Naive thymus-derived CD8-positive, alpha-beta T cell (primary cell): ENCODE results near the gene NPHP4. TPM values are rescaled to one million over a fixed set of nuclear protein-coding genes. Genes with fewer than 3 reads are reported as not detected.
A peak's percentile ranks its signal among the peaks of the same experiment; 100 is the strongest.

Experiments used
- ATAC-seq, 2 donors: fragments of 150-1000 bp; cut with Tn5 transposase in 1 of 2; sonication (Bioruptor Pico), chemical (Tn5 transposase) in 1 of 2; 1 replicate in 1 of 2; 2 replicates in 1 of 2; pipeline ENCODE4 v1.10.0; 2021; ENCODE audit warnings: mild to moderate bottlenecking in 2 of 2, moderate library complexity in 2 of 2
- POLR2A ChIA-PET: fragments of 350-600 bp; sonication (Branson Sonifier 250); formaldehyde crosslinking; loops from one replicate; lab custom pipeline; 2021; ENCODE audit warnings: antibody characterized with exemption; lab: Charles Lee
- DNase-seq, 10 donors: peaks; one replicate each; pipeline versions ENCODE4 v3.0.0 to v3.0.0-alpha.2; 2020 to 2022
- H3K27ac Mint-ChIP-seq, 10 donors: one replicate each; pipeline ENCODE4 v1.8.0; 2020 to 2022; ENCODE audit warnings: mild to moderate bottlenecking in 10 of 10, mixed read lengths in 10 of 10, moderate library complexity in 4 of 10, inconsistent platforms in 1 of 10
- H3K27me3 Mint-ChIP-seq, 5 donors: one replicate each; pipeline ENCODE4 v1.8.0; 2021 to 2022; ENCODE audit warnings: mixed read lengths in 5 of 5
- H3K36me3 Mint-ChIP-seq, 3 donors: one replicate each; pipeline ENCODE4 v1.8.0; 2020 to 2022; ENCODE audit warnings: mixed read lengths in 3 of 3, mild to moderate bottlenecking in 2 of 3, inconsistent platforms in 1 of 3
- H3K4me1 Mint-ChIP-seq, 4 donors: one replicate each; pipeline ENCODE4 v1.8.0; 2021 to 2022; ENCODE audit warnings: mixed read lengths in 4 of 4
- H3K4me3 Mint-ChIP-seq, 10 donors: one replicate each; pipeline ENCODE4 v1.8.0; 2020 to 2022; ENCODE audit warnings: mild to moderate bottlenecking in 10 of 10, mixed read lengths in 10 of 10, moderate library complexity in 6 of 10, inconsistent platforms in 1 of 10
- H3K9me3 Mint-ChIP-seq, 9 donors: one replicate each; pipeline ENCODE4 v1.8.0; 2020 to 2022; ENCODE audit warnings: mixed read lengths in 9 of 9, mild to moderate bottlenecking in 3 of 9, inconsistent platforms in 1 of 9, moderate library complexity in 1 of 9
- polyA plus RNA-seq, 3 donors: library from polyadenylated mRNA; unstranded; fragments of 300-500 nt; fragmentation: Illumina TruSeq; gene quantifications; one replicate each; pipeline ENCODE4 v1.2.3, GENCODE V29; 2021
- total RNA-seq, 8 experiments: library from RNA in 2 of 8; stranded (reverse) in 2 of 8; gene quantifications; one replicate each; pipeline ENCODE4 v1.2.3 and lab custom pipeline; 2021 to 2026

NPHP4 gene
- total and polyA plus RNA-seq, 5 experiments from 2014 or later, result 0.14 to 6.3 (median 0.97) TPM

- H3K4me1 Mint-ChIP-seq, result peaks cover 0 to 8% (median 0%) of the 10 kb centered on the region in 4 donors
- H3K27me3 Mint-ChIP-seq, result no peaks in the 10 kb centered on the region
- H3K27ac Mint-ChIP-seq, result no peak overlapping the region
- peaks cover 9 to 31% (median 18%) of the 10 kb centered on the region in 3 donors for H3K36me3 Mint-ChIP-seq
- DNase-seq (no peak), ATAC-seq (no peak)
- POLR2A ChIA-PET, result no interaction called here
- H3K9me3 Mint-ChIP-seq, result peaks cover 0 to 4% (median 0%) of the 10 kb centered on the region in 9 donors
- no peak overlapping the region for H3K4me3 Mint-ChIP-seq
These were observed 110.6 kb downstream of the NPHP4 start for GRCh38 chr1:5881526-5882222.

DNA sequence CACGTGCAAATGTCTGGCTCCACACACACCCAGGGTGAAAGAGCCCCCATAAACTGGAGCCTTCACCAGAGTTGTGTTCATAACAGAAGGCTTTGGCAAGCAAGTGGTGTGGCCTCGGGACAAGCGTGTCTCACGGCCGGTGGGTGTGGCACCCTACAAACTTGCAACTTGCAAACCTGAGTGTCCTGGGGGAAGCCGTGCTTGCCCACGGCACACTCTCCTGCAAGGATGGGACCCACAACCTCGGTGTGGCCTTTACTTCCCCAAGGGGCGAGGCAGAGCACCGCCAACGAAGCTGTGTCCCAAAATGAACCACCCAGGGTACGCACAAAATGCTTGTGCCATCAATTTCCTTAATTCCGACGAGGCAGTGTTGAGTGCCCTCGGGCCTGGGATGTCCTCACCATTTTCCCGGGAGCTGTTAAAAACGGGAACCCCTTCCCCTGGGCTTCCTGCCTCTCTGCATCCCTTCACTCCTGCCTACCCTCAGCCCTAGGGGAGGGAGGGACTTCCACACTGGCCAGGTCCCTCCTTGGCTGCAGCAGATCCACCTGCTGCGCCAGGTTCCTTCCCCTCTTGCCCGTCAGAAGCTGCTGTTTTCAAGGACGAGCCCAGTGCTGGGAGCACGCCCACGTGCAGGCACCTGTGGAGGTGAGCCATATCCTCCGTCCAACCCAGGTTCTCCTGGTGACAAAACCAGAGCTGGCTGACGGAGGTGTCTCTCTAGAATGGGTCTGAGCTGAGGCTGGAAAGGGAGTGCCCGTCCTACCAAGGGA lies 111.4 kb downstream of the NPHP4 start:
- Mint-ChIP-seq H3K36me3 (peaks cover 9 to 30% (median 18%) of the 10 kb centered on the region in 3 donors), H3K27me3 (no peaks in the 10 kb centered on the region), H3K9me3 (peaks cover 0 to 4% (median 0%) of the 10 kb centered on the region in 9 donors), H3K4me1 (peaks cover 0 to 8% (median 0%) of the 10 kb centered on the region in 4 donors), H3K4me3 (no peak overlapping the region), H3K27ac (no peak overlapping the region)
- POLR2A ChIA-PET, result no interaction called here
- DNase-seq (no peak), ATAC-seq (no peak)

DNA sequence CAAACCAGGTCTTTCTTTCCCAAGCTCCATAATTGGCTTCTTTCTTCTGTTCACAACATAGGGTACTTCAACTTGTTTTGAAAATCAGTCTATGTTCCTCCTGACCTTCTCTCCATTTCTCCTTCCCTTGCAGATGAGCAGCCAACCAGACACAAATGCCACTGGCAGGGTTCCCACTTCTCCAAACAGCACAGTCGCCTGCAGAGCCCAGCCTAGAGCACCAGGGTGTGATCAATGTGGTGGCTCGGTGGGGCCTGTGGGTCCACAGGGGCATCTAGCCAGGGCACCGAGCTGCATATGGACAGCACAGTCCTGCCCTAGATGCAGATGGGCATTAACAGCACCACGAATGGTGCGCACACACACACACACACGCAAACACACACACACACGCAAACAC lies 112.8 kb downstream of the NPHP4 start:
- peaks cover 9 to 32% (median 18%) of the 10 kb centered on the region in 3 donors for H3K36me3 Mint-ChIP-seq

DNA sequence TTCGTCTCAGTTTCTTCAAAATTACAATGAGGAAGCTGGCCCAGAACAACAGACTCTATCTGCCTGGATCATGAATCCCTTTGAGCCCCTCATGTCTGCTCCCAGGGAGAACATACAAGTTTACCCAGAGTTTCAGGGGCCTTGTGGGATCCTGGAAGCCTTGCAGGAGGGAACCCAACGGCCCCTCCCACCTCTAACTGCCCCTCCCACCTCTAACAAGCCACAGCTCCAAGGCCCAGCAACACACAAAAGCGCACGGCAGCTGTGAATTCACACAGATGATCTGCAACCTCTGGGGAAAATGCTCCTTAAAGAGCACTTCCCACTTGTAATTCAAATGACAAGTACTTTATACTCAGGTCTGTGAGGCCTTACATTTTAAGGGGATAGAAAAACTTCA lies 113.3 kb downstream of the NPHP4 start:
- Mint-ChIP-seq H3K27ac (peak overlapping the region in 1 of 10 donors; percentile 9), H3K36me3 (peaks cover 9 to 33% (median 18%) of the 10 kb centered on the region in 3 donors), H3K27me3 (no peaks in the 10 kb centered on the region), H3K4me3 (no peak overlapping the region), H3K9me3 (peaks cover 0 to 4% (median 0%) of the 10 kb centered on the region in 9 donors), H3K4me1 (peaks cover 0 to 5% (median 0%) of the 10 kb centered on the region in 4 donors)
- DNase-seq (peak in 1 of 10 donors; percentile 3), ATAC-seq (no peak)
- POLR2A ChIA-PET, result no interaction called here

More for the DNA sequence above, 112.8 kb downstream of the NPHP4 start:
- Mint-ChIP-seq H3K27ac (peak overlapping the region in 2 of 10 donors; percentile 9 to 40), H3K4me1 (peaks cover 0 to 5% (median 0%) of the 10 kb centered on the region in 4 donors), H3K27me3 (no peaks in the 10 kb centered on the region), H3K4me3 (no peak overlapping the region), H3K9me3 (peaks cover 0 to 4% (median 0%) of the 10 kb centered on the region in 9 donors)
- ATAC-seq (no peak), DNase-seq (no peak)
- POLR2A ChIA-PET, result no interaction called here

DNA sequence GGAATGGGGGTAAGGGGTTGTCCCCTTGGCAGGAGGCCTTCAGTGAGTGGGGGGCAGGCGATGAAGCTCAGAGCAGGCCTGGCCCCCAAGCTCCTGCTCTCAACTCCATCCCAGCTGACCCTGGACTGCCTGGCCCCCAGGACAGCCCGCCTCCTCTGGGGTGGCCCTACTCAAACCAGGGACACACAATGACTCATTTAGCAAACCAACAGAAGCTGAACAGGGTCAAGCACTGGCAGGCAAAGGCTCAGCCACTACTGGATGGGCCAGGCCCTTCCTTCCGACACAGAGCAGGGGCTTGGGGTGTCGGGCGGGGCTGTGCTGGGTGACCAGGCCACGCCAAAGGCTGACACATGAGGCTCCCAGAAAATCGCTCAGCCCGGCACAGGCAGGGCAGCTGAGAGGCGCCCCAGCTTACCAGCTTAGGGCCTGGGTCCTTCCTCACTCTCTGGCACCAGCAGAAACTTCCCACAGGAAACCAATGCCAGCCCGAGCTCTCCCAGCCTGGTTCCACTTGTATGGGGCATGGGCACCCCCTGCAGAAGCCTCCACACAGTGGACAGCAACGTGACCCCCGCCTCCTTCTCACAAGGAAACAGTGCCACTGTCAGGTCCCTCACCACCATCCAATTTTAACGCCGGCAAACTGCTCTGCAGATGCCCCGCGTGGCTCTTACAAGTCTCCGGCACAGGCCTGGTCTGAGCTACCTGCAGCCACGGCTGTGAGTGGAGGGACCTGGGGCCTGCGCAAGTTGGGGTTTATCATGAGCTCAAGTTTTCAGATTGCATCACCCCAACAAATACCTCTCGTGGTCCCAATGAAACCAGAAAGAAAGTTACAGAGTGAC lies 114.3 kb downstream of the NPHP4 start:
- H3K4me3 Mint-ChIP-seq, result no peak overlapping the region
- POLR2A ChIA-PET, result no interaction called here
- H3K27ac Mint-ChIP-seq, result no peak overlapping the region
- peaks cover 9 to 35% (median 18%) of the 10 kb centered on the region in 3 donors for H3K36me3 Mint-ChIP-seq
- no peaks in the 10 kb centered on the region for H3K27me3 Mint-ChIP-seq
- H3K9me3 Mint-ChIP-seq, result peaks cover 0 to 4% (median 0%) of the 10 kb centered on the region in 9 donors
- no peak for DNase-seq
- H3K4me1 Mint-ChIP-seq, result peaks cover 0 to 5% (median 0%) of the 10 kb centered on the region in 4 donors
- no peak for ATAC-seq

- Mint-ChIP-seq H3K27me3 (no peaks in the 10 kb centered on the region), H3K4me3 (no peak overlapping the region), H3K36me3 (peaks cover 9 to 32% (median 18%) of the 10 kb centered on the region in 3 donors), H3K4me1 (peaks cover 0 to 4% (median 0%) of the 10 kb centered on the region in 4 donors), H3K27ac (no peak overlapping the region), H3K9me3 (peaks cover 0 to 4% (median 0%) of the 10 kb centered on the region in 9 donors)
- DNase-seq (no peak), ATAC-seq (no peak)
- POLR2A ChIA-PET, result no interaction called here
These were observed 115.2 kb downstream of the NPHP4 start for GRCh38 chr1:5877001-5877400.

GRCh38 chr1:5876094-5876650 lies 116.1 kb downstream of the NPHP4 start:
- ATAC-seq, result no peak

DNA sequence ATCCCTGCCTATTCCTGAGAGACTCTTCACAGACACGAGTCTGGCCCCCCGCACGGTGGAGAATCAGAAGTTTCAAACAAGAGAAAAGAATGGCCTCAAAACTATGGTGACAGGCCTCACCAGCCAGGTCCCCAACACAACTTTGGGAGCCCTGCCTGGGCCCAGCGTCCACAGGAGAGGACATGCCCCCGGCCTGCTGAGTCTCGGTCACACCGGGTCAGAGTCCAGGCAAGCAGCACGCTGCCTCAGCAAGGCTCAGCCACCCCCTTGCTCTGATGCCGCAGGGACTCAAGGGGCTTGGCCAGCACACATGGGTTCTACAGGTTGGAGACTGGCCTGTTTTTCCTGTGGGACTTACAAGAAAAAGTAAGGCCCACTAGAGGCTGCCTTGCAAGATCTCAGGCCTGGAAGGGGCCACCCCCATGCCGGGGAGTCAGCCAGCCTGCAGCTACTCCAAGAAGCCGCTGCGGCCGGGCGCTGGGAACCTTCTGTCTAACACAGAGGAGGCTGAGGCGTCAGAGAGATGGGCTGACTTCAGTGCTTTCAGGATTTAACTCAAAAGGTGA lies 116.8 kb downstream of the NPHP4 start:
- H3K27me3 Mint-ChIP-seq, result no peaks in the 10 kb centered on the region

More at GRCh38 chr1:5876094-5876650, 116.1 kb downstream of the NPHP4 start:
- H3K4me3 Mint-ChIP-seq, result no peak overlapping the region
- peaks cover 9 to 32% (median 20%) of the 10 kb centered on the region in 3 donors for H3K36me3 Mint-ChIP-seq
- POLR2A ChIA-PET, result no interaction called here
- peaks cover 0 to 4% (median 0%) of the 10 kb centered on the region in 9 donors for H3K9me3 Mint-ChIP-seq
- no peak for DNase-seq
- peaks cover 0 to 4% (median 0%) of the 10 kb centered on the region in 4 donors for H3K4me1 Mint-ChIP-seq
- H3K27ac Mint-ChIP-seq, result no peak overlapping the region
- H3K27me3 Mint-ChIP-seq, result no peaks in the 10 kb centered on the region

GRCh38 chr1:5874416-5875110 lies 117.7 kb downstream of the NPHP4 start:
- Mint-ChIP-seq H3K27me3 (no peaks in the 10 kb centered on the region), H3K9me3 (no peaks in the 10 kb centered on the region), H3K4me1 (no peaks in the 10 kb centered on the region), H3K36me3 (peaks cover 2 to 25% (median 11%) of the 10 kb centered on the region in 3 donors), H3K4me3 (no peak overlapping the region), H3K27ac (no peak overlapping the region)
- DNase-seq, result no peak
- POLR2A ChIA-PET, result no interaction called here
- ATAC-seq, result no peak

More for the DNA sequence above, 116.8 kb downstream of the NPHP4 start:
- ATAC-seq (no peak), DNase-seq (no peak)
- H3K27ac Mint-ChIP-seq, result no peak overlapping the region
- POLR2A ChIA-PET, result no interaction called here
- H3K36me3 Mint-ChIP-seq, result peaks cover 9 to 31% (median 19%) of the 10 kb centered on the region in 3 donors
- no peak overlapping the region for H3K4me3 Mint-ChIP-seq
- peaks cover 0 to 2% (median 0%) of the 10 kb centered on the region in 4 donors for H3K4me1 Mint-ChIP-seq
- peaks cover 0 to 4% (median 0%) of the 10 kb centered on the region in 9 donors for H3K9me3 Mint-ChIP-seq

GRCh38 chr1:5873556-5873955 lies 118.7 kb downstream of the NPHP4 start:
- no peak overlapping the region for H3K4me3 Mint-ChIP-seq
- H3K4me1 Mint-ChIP-seq, result no peaks in the 10 kb centered on the region
- no peaks in the 10 kb centered on the region for H3K9me3 Mint-ChIP-seq
- H3K36me3 Mint-ChIP-seq, result peaks cover 0 to 17% (median 6%) of the 10 kb centered on the region in 3 donors
- ATAC-seq (no peak), DNase-seq (no peak)
- peak overlapping the region in 1 of 10 donors; percentile 12 for H3K27ac Mint-ChIP-seq
- H3K27me3 Mint-ChIP-seq, result no peaks in the 10 kb centered on the region
- POLR2A ChIA-PET, result no interaction called here

DNA sequence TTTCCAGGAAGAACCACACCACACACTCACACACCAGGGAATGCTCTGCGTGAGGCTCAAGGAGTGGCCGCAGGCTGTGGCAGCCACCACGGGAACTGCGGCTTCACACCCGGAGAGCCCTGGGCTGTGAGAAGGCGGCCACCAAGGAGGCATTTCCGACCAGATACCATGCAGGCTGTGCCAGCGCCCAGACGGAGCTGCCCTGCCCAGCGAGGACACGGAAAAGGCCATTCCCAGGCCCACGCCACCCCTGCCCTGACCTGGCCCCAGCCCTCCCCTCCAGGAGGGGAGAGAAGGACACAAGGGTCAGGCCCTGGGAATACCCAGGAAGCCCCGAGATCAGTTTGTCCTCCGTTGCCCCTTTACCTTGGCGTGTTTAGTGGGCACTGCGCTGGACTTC lies 119.3 kb downstream of the NPHP4 start:
- no peaks in the 10 kb centered on the region for H3K9me3 Mint-ChIP-seq
- DNase-seq (no peak), ATAC-seq (no peak)
- no peaks in the 10 kb centered on the region for H3K4me1 Mint-ChIP-seq
- H3K4me3 Mint-ChIP-seq, result no peak overlapping the region
- H3K27ac Mint-ChIP-seq, result no peak overlapping the region
- H3K36me3 Mint-ChIP-seq, result peaks cover 0 to 17% (median 6%) of the 10 kb centered on the region in 3 donors
- POLR2A ChIA-PET, result no interaction called here
- no peaks in the 10 kb centered on the region for H3K27me3 Mint-ChIP-seq
